Measurements from ENCODE around the gene SUPT3H.

DNA sequence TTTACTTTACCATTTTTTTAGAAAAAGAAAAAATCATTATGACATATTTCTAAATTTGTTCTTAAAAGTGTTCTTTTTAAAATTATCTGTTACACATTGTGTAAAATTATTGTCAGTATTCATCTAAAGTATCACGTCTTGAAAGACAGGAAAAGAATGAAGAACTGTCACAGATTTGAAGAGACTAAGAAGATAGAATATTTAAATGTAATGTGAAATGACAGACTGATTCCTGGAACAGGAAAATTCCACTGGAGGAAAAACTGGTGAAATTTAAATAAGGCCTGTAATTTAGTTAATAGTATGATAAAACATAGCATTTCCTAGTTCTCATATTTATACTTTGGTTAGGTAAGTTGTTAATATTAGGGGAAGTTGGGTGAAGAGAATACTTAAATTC, 102.4 kb downstream of the SUPT3H start:
- no peak for TF ChIP-seq TCF12 (IDR thresholded peaks at IDR 0.05; ENCODE audit: low read depth, low read length)
- no peak for TF ChIP-seq POLR2A (IDR thresholded peaks at IDR 0.05; ENCODE audit: control extremely low read depth in 1 of 2, low read depth in 2 of 2, low read length in 2 of 2)
- no peak for TF ChIP-seq MAFK (IDR thresholded peaks at IDR 0.05; ENCODE audit: low read depth, low read length)
- no peak for TF ChIP-seq POLR2AphosphoS5 (IDR thresholded peaks at IDR 0.05; ENCODE audit: low read depth, low read length)
- TF ChIP-seq EP300 (IDR thresholded peaks at IDR 0.05; ENCODE audit: borderline replicate concordance in 1 of 2, low read depth in 2 of 2, low read length in 2 of 2): no peak
- TF ChIP-seq, protein P1, sequence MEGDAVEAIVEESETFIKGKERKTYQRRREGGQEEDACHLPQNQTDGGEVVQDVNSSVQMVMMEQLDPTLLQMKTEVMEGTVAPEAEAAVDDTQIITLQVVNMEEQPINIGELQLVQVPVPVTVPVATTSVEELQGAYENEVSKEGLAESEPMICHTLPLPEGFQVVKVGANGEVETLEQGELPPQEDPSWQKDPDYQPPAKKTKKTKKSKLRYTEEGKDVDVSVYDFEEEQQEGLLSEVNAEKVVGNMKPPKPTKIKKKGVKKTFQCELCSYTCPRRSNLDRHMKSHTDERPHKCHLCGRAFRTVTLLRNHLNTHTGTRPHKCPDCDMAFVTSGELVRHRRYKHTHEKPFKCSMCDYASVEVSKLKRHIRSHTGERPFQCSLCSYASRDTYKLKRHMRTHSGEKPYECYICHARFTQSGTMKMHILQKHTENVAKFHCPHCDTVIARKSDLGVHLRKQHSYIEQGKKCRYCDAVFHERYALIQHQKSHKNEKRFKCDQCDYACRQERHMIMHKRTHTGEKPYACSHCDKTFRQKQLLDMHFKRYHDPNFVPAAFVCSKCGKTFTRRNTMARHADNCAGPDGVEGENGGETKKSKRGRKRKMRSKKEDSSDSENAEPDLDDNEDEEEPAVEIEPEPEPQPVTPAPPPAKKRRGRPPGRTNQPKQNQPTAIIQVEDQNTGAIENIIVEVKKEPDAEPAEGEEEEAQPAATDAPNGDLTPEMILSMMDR (IDR thresholded peaks at IDR 0.05; ENCODE audit: control extremely low read depth in 1 of 3, insufficient read depth in 1 of 3, low read depth in 1 of 3, low read length in 3 of 3): no peak
- TF ChIP-seq TBP (IDR thresholded peaks at IDR 0.05; ENCODE audit: low read depth, low read length): no peak
- TF ChIP-seq EZH2 (IDR thresholded peaks at IDR 0.05; ENCODE audit: low read depth, low read length, severe bottlenecking): no peak
- no peak for TF ChIP-seq CEBPB (IDR thresholded peaks at IDR 0.05; ENCODE audit: low read depth, low read length)
